Measurements from ENCODE around the gene CLEC2D.

CLEC2D gene

DNA sequence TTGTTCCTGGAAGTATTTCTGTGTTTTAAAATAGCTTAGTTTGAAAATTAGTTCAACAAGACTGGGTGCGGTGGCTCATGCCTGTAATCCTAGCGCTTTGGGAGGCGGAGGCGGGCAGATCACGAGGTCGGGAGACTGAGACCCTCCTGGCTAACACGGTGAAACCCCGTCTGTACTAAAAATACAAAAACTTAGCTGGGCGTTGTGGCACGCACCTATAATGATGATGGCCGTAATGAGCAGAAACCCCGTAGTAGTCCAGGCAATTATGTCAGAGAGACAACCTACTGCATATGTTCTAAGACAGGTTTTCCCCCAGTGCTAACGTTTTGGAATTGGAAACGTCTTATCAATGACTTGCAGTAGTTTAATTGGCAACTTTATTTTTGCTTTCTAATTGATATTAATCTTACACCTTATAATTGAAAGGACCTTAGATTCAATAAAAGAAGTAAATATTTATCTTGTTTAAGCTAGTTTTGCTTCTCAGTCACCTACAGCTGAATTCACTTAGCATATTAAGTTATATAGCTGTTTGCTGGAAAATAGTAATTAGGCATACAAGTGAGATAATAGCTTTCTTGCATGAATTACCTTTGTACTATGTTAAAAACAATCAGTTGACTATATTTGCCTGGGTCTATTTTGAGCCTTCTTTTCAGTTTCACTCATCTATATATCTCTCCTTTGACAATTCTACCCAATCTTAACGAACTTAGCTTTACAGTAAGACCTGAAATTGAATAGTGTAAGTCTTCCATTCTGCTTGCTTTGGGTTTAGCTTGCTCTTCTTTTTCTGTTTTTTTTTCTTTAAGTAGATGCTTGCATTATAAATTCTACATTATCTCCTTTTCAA, 47.8 kb downstream of the CLEC2D start:
- Histone ChIP-seq H3K9me3 (ENCODE audit: control insufficient read depth, low read length) (no peaks in the 10 kb centered on the region), H3K36me3 (ENCODE audit: control insufficient read depth, insufficient read depth, low read length) (no peaks in the 10 kb centered on the region), H3K27ac (no peak overlapping the region), H3K4me3 (ENCODE audit: low read depth, low read length) (no peak overlapping the region), H3K4me1 (no peaks in the 10 kb centered on the region), H2AFZ (no peak overlapping the region), H3K27me3 (ENCODE audit: control insufficient read depth, insufficient read depth, low read length) (no peaks in the 10 kb centered on the region), H3K79me2 (no peaks in the 10 kb centered on the region), H3K9ac (no peak overlapping the region), H3K4me2 (ENCODE audit: low read length) (no peak overlapping the region)
- TF ChIP-seq, protein P1, sequence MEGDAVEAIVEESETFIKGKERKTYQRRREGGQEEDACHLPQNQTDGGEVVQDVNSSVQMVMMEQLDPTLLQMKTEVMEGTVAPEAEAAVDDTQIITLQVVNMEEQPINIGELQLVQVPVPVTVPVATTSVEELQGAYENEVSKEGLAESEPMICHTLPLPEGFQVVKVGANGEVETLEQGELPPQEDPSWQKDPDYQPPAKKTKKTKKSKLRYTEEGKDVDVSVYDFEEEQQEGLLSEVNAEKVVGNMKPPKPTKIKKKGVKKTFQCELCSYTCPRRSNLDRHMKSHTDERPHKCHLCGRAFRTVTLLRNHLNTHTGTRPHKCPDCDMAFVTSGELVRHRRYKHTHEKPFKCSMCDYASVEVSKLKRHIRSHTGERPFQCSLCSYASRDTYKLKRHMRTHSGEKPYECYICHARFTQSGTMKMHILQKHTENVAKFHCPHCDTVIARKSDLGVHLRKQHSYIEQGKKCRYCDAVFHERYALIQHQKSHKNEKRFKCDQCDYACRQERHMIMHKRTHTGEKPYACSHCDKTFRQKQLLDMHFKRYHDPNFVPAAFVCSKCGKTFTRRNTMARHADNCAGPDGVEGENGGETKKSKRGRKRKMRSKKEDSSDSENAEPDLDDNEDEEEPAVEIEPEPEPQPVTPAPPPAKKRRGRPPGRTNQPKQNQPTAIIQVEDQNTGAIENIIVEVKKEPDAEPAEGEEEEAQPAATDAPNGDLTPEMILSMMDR (IDR thresholded peaks at IDR 0.05): no peak

DNA sequence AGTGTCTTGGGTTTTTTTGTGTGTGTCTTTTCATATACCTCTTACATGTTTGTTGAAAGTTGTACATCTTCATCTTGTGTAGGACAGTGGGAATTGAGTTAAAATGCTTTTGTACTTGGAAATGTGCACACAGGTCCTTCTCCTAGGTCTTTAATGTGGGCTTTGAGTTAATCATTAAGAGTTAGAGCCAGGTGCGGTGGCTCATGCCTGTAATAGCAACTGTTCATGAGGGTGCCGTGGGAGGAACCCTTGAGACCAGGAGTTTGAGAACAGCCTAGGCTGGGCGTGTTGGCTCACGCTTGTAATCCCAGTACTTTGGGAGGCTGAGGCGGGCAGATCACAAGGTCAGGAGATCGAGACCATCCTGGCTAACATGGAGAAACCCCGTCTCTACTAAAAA, 49.5 kb downstream of the CLEC2D start:
- TF ChIP-seq, protein P1 (IDR thresholded peaks at IDR 0.05): no peak
- no peaks in the 10 kb centered on the region for H3K4me1 ChIP-seq

GRCh38 chr12:9719790-9720189, 50.3 kb downstream of the CLEC2D start:
- Histone ChIP-seq H2AFZ (no peak overlapping the region), H3K9ac (no peak overlapping the region), H3K36me3 (ENCODE audit: control insufficient read depth, insufficient read depth, low read length) (no peaks in the 10 kb centered on the region), H3K27me3 (ENCODE audit: control insufficient read depth, insufficient read depth, low read length) (no peaks in the 10 kb centered on the region), H3K4me2 (ENCODE audit: low read length) (no peak overlapping the region), H3K9me3 (ENCODE audit: control insufficient read depth, low read length) (no peaks in the 10 kb centered on the region), H3K79me2 (no peaks in the 10 kb centered on the region), H3K4me1 (no peaks in the 10 kb centered on the region), H3K4me3 (ENCODE audit: low read depth, low read length) (no peak overlapping the region), H3K27ac (no peak overlapping the region)
- TF ChIP-seq, protein P1 (IDR thresholded peaks at IDR 0.05): no peak

More for the DNA sequence above, 49.5 kb downstream of the CLEC2D start:
- Histone ChIP-seq H3K9me3 (ENCODE audit: control insufficient read depth, low read length) (no peaks in the 10 kb centered on the region), H3K79me2 (no peaks in the 10 kb centered on the region), H2AFZ (no peak overlapping the region), H3K4me3 (ENCODE audit: low read depth, low read length) (no peak overlapping the region), H3K4me2 (ENCODE audit: low read length) (no peak overlapping the region), H3K27me3 (ENCODE audit: control insufficient read depth, insufficient read depth, low read length) (no peaks in the 10 kb centered on the region), H3K36me3 (ENCODE audit: control insufficient read depth, insufficient read depth, low read length) (no peaks in the 10 kb centered on the region), H3K27ac (no peak overlapping the region), H3K9ac (no peak overlapping the region)

- H3K27me3 ChIP-seq (ENCODE audit: control insufficient read depth, insufficient read depth, low read length): no peaks in the 10 kb centered on the region
- H3K9me3 ChIP-seq (ENCODE audit: control insufficient read depth, low read length): no peaks in the 10 kb centered on the region
- no peak overlapping the region for H2AFZ ChIP-seq
- no peak overlapping the region for H3K4me2 ChIP-seq (ENCODE audit: low read length)
- no peak overlapping the region for H3K4me3 ChIP-seq (ENCODE audit: low read depth, low read length)
- no peaks in the 10 kb centered on the region for H3K79me2 ChIP-seq
- H3K36me3 ChIP-seq (ENCODE audit: control insufficient read depth, insufficient read depth, low read length): no peaks in the 10 kb centered on the region
- no peak overlapping the region for H3K9ac ChIP-seq
- H3K4me1 ChIP-seq: no peaks in the 10 kb centered on the region
- H3K27ac ChIP-seq: no peak overlapping the region
- TF ChIP-seq, protein P1 (IDR thresholded peaks at IDR 0.05): no peak
Measured at GRCh38 chr12:9721394-9722092, 52.0 kb downstream of the CLEC2D start.

Data from parathyroid adenoma (tissue), 2 donors.